LNCAP (cell line): Measurements from ENCODE around the gene CHDH.

ENCODE experiments used
- TF ChIP-seq, protein P1 (sequence below): fragments of 450-650 bp; IDR thresholded peaks from 2 replicates; pipeline ENCODE4 v1.5.1; 2017; ENCODE audit warnings: mild to moderate bottlenecking

Gene CHDH

DNA sequence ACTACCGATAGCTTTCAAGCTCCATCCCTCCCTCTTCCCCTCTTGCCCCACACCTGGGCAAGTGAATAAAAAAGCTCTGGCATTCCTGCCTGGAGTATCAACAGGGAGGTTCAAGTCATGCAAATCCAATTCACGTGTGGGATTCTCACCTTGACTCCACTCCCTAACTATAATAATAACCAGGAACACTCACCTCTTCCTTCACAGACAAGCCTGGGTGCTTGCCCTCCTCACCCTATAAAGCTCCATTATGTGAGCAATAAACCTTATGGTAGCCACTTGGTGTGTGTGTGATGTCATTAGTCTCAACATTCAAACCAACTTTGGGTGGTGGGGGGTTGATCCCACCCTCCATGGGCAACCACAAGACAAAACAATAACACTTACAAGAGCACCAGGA, 16.6 kb downstream of the CHDH start:
- TF ChIP-seq, protein P1, sequence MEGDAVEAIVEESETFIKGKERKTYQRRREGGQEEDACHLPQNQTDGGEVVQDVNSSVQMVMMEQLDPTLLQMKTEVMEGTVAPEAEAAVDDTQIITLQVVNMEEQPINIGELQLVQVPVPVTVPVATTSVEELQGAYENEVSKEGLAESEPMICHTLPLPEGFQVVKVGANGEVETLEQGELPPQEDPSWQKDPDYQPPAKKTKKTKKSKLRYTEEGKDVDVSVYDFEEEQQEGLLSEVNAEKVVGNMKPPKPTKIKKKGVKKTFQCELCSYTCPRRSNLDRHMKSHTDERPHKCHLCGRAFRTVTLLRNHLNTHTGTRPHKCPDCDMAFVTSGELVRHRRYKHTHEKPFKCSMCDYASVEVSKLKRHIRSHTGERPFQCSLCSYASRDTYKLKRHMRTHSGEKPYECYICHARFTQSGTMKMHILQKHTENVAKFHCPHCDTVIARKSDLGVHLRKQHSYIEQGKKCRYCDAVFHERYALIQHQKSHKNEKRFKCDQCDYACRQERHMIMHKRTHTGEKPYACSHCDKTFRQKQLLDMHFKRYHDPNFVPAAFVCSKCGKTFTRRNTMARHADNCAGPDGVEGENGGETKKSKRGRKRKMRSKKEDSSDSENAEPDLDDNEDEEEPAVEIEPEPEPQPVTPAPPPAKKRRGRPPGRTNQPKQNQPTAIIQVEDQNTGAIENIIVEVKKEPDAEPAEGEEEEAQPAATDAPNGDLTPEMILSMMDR = no peak

- TF ChIP-seq, protein P1 = no peak
These were observed 17.6 kb downstream of the CHDH start for GRCh38 chr3:53828581-53828980.

- TF ChIP-seq, protein P1 = no peak
These were observed 20.2 kb downstream of the CHDH start for GRCh38 chr3:53826048-53826447.

DNA sequence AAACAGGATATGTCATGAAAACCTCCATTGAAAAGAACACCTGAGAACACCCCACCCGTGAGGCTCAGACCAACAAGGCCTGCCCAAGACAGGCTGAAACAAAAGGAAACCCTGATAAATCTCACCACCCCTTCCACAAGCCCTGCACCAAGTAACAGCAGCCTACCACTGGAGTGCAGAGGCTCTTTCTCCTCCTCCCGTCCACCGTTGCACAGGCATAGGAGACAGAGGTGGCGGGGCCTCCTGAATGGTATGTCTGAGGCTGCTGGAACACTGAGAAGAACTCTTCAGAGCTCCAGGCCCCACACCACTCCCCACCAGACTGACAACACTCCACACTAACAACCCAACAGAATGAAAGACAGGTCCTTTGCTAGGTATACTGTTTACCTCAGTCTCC, 21.4 kb downstream of the CHDH start:
- TF ChIP-seq, protein P1 = no peak

DNA sequence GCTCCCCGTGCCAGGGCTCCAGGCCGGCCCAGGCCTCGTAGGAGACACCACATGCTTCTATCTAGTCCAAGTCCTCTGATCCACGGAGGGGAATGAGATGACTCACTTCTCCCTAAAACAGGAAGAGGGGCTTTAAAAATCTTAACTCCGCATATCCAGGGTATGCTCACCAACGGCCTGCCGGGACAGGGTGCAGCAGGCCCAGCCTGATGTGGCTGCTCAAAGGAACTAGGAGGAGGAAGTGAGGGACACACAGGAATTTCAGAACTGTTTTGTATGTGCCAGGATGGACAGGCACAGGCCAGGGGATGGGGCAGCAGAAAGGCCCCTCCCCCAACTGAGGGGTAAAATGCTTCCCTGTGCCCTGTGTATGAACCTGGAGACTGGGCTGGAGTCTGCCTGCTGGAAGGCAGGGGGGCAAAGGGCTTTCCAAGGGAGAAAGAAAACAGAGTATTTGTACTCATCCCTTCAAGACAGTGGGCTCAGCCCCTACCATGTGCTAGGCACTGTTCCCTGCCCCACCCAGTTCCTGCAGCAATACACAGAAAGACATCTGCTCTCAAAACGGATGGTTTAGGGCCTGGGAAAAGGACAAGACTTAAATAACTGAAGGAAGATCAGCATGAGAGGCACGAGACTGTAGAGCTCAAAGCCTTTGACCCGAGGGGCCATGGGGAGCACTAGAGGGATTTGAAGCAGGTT, 22.1 kb downstream of the CHDH start:
- TF ChIP-seq, protein P1 = no peak

- TF ChIP-seq, protein P1 = no peak
These were observed 22.9 kb downstream of the CHDH start for GRCh38 chr3:53823026-53823955.

DNA sequence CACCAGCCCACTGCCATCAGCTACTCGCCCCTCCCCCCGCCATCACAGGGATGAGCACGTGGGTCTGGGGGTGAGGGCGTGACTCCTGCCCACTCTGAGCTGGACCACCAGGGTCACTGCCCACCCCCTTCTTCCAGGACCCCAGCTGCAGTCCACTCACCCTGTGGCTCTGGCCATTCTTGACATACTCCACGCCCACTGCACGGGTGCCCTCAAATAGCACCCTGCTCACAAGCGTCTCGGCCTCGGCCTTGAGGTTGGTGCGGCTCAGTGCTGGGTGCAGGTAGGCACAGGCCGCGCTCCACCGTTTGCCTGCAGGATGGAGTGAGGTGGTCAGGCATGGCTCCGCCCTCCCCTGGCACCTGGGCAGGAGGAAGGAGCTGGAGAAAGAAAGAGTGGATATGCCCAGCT, 23.9 kb downstream of the CHDH start:
- TF ChIP-seq, protein P1 = no peak
